Measurements from ENCODE around the gene MTM1. TPM values are rescaled to one million over a fixed set of nuclear protein-coding genes. Genes with fewer than 3 reads are reported as not detected.

Gene MTM1
- total RNA-seq, 1 donor from 2014 or later = 11.0 TPM

DNA sequence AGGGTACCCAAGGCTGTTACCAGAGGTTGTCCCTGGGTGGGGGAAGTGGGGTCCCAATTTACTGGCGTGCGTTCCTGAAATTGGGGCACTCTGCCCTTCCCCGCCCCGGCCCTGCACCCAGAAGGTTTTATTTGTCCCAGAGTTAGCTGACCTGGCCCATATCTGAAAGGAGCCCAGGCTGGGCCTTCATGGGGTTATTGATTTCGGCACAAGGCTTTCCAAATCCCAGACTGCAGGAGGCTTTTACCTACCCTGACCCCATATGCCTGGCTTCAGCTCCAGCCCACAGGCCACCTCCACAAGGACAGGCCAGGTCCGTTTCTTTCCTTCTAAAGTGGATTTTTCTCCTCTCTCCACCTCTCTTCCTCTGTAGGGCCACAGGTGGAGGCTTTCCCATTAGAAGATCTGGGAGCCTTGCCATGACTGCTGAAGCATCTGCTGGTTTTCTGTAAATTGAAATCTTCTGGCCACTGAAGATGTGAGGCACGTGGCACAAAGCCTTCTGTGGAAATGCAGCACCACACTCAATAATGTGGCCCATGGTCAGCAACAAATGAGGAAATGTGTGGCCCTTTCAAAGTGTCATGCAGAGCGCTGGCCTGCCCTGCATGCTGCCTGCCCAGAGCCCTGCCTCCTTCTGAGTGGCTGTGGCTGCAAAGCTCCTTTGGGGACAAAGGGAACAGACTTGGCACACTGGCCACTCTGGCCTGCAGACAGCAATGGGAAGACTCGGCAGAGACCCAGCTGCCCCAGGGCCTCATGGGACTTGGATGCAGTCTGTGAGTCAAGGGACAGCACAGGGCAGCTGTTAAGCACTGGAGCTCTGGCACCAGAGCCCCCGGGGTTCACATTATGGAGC is 43.1 kb upstream of the MTM1 start:
- no peaks in the 10 kb centered on the region for H3K79me2 ChIP-seq (ENCODE audit: insufficient read depth, low read length)
- TF ChIP-seq, protein P1, sequence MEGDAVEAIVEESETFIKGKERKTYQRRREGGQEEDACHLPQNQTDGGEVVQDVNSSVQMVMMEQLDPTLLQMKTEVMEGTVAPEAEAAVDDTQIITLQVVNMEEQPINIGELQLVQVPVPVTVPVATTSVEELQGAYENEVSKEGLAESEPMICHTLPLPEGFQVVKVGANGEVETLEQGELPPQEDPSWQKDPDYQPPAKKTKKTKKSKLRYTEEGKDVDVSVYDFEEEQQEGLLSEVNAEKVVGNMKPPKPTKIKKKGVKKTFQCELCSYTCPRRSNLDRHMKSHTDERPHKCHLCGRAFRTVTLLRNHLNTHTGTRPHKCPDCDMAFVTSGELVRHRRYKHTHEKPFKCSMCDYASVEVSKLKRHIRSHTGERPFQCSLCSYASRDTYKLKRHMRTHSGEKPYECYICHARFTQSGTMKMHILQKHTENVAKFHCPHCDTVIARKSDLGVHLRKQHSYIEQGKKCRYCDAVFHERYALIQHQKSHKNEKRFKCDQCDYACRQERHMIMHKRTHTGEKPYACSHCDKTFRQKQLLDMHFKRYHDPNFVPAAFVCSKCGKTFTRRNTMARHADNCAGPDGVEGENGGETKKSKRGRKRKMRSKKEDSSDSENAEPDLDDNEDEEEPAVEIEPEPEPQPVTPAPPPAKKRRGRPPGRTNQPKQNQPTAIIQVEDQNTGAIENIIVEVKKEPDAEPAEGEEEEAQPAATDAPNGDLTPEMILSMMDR (IDR thresholded peaks at IDR 0.05; ENCODE audit: insufficient read depth, low read depth, low read length) = no peak
- no peak for TF ChIP-seq EZH2 (IDR thresholded peaks at IDR 0.05; ENCODE audit: insufficient read depth, low read length)
- Mint-ChIP-seq H3K27ac (ENCODE audit: unreplicated experiment) (no peak overlapping the region), H3K36me3 (ENCODE audit: low read depth, unreplicated experiment) (no peaks in the 10 kb centered on the region), H3K4me1 (ENCODE audit: low read depth, unreplicated experiment) (no peaks in the 10 kb centered on the region), H3K9me3 (ENCODE audit: unreplicated experiment) (peaks cover 2% of the 10 kb centered on the region), H3K4me3 (ENCODE audit: unreplicated experiment) (no peak overlapping the region), H3K27me3 (ENCODE audit: low read depth, unreplicated experiment) (peaks cover 11% of the 10 kb centered on the region)
- H3K4me2 ChIP-seq (ENCODE audit: low read length) = no peak overlapping the region
- H3K27ac ChIP-seq (ENCODE audit: low read depth, low read length) = no peak overlapping the region
- H2AFZ ChIP-seq (ENCODE audit: low read depth, low read length) = no peak overlapping the region
- DNase-seq (ENCODE audit: low read depth) (no peak), FAIRE-seq (no peak)
- H4K20me1 ChIP-seq (ENCODE audit: insufficient read depth, low read length) = no peaks in the 10 kb centered on the region
- no peak overlapping the region for H3K4me3 ChIP-seq (ENCODE audit: insufficient read depth, low read depth, low read length)
- no peak overlapping the region for H3K9ac ChIP-seq (ENCODE audit: low read length)
- H3K36me3 ChIP-seq (ENCODE audit: insufficient read depth, low read length) = no peaks in the 10 kb centered on the region
- no peaks in the 10 kb centered on the region for H3K27me3 ChIP-seq (ENCODE audit: insufficient read depth, low read length)
- H3K9me3 ChIP-seq (ENCODE audit: insufficient read depth, low read depth, low read length) = no peaks in the 10 kb centered on the region
- no peaks in the 10 kb centered on the region for H3K4me1 ChIP-seq (ENCODE audit: insufficient read depth, low read length)

GRCh38 chrX:150526692-150527091 is 41.7 kb upstream of the MTM1 start:
- H3K4me3 ChIP-seq (ENCODE audit: insufficient read depth, low read depth, low read length) = no peak overlapping the region
- H3K9ac ChIP-seq (ENCODE audit: low read length) = no peak overlapping the region
- H2AFZ ChIP-seq (ENCODE audit: low read depth, low read length) = no peak overlapping the region
- Mint-ChIP-seq H3K36me3 (ENCODE audit: low read depth, unreplicated experiment) (no peaks in the 10 kb centered on the region), H3K27me3 (ENCODE audit: low read depth, unreplicated experiment) (peaks cover 11% of the 10 kb centered on the region), H3K27ac (ENCODE audit: unreplicated experiment) (no peak overlapping the region), H3K4me3 (ENCODE audit: unreplicated experiment) (no peak overlapping the region), H3K9me3 (ENCODE audit: unreplicated experiment) (peaks cover 2% of the 10 kb centered on the region), H3K4me1 (ENCODE audit: low read depth, unreplicated experiment) (no peaks in the 10 kb centered on the region)
- no peak for DNase-seq (ENCODE audit: low read depth)
- H3K4me2 ChIP-seq (ENCODE audit: low read length) = no peak overlapping the region
- H3K36me3 ChIP-seq (ENCODE audit: insufficient read depth, low read length) = no peaks in the 10 kb centered on the region
- FAIRE-seq = no peak
- no peaks in the 10 kb centered on the region for H3K4me1 ChIP-seq (ENCODE audit: insufficient read depth, low read length)
- no peak overlapping the region for H3K27ac ChIP-seq (ENCODE audit: low read depth, low read length)
- H4K20me1 ChIP-seq (ENCODE audit: insufficient read depth, low read length) = no peaks in the 10 kb centered on the region
- H3K9me3 ChIP-seq (ENCODE audit: insufficient read depth, low read depth, low read length) = no peaks in the 10 kb centered on the region
- H3K27me3 ChIP-seq (ENCODE audit: insufficient read depth, low read length) = no peaks in the 10 kb centered on the region
- TF ChIP-seq, protein P1 (IDR thresholded peaks at IDR 0.05; ENCODE audit: insufficient read depth, low read depth, low read length) = no peak
- TF ChIP-seq EZH2 (IDR thresholded peaks at IDR 0.05; ENCODE audit: insufficient read depth, low read length) = no peak
- no peaks in the 10 kb centered on the region for H3K79me2 ChIP-seq (ENCODE audit: insufficient read depth, low read length)

GRCh38 chrX:150527108-150527507 is 41.3 kb upstream of the MTM1 start:
- FAIRE-seq = no peak
- no peaks in the 10 kb centered on the region for H4K20me1 ChIP-seq (ENCODE audit: insufficient read depth, low read length)

More at GRCh38 chrX:150527108-150527507, 41.3 kb upstream of the MTM1 start:
- Histone ChIP-seq H3K36me3 (ENCODE audit: insufficient read depth, low read length) (no peaks in the 10 kb centered on the region), H3K4me3 (ENCODE audit: insufficient read depth, low read depth, low read length) (no peak overlapping the region), H3K27me3 (ENCODE audit: insufficient read depth, low read length) (no peaks in the 10 kb centered on the region), H3K4me1 (ENCODE audit: insufficient read depth, low read length) (no peaks in the 10 kb centered on the region), H3K9me3 (ENCODE audit: insufficient read depth, low read depth, low read length) (no peaks in the 10 kb centered on the region), H3K4me2 (ENCODE audit: low read length) (no peak overlapping the region), H2AFZ (ENCODE audit: low read depth, low read length) (no peak overlapping the region), H3K79me2 (ENCODE audit: insufficient read depth, low read length) (no peaks in the 10 kb centered on the region), H3K9ac (ENCODE audit: low read length) (no peak overlapping the region), H3K27ac (ENCODE audit: low read depth, low read length) (no peak overlapping the region)
- Mint-ChIP-seq H3K9me3 (ENCODE audit: unreplicated experiment) (peaks cover 3% of the 10 kb centered on the region), H3K36me3 (ENCODE audit: low read depth, unreplicated experiment) (no peaks in the 10 kb centered on the region), H3K4me1 (ENCODE audit: low read depth, unreplicated experiment) (no peaks in the 10 kb centered on the region), H3K27me3 (ENCODE audit: low read depth, unreplicated experiment) (peaks cover 11% of the 10 kb centered on the region), H3K4me3 (ENCODE audit: unreplicated experiment) (no peak overlapping the region), H3K27ac (ENCODE audit: unreplicated experiment) (no peak overlapping the region)
- TF ChIP-seq, protein P1 (IDR thresholded peaks at IDR 0.05; ENCODE audit: insufficient read depth, low read depth, low read length) = no peak
- TF ChIP-seq EZH2 (IDR thresholded peaks at IDR 0.05; ENCODE audit: insufficient read depth, low read length) = no peak
- no peak for DNase-seq (ENCODE audit: low read depth)
